MM.1S (cell line): Measurements from ENCODE around the gene FAM131C.
"Not testable (repeated sequence)": the region's sequence is repeated elsewhere in the genome, so short reads cannot be mapped to it uniquely, and the experiment has no call there.

Source experiments
- DNase-seq: peaks from one replicate; pipeline ENCODE4 v3.0.0-alpha.2; 2015
- H2AFZ ChIP-seq: fragments of 300-600 bp; sonication (generic); 2 replicates; pipeline ENCODE4 v1.6.0; 2016; ENCODE audit warnings: antibody characterized with exemption, low read length
- H3F3A ChIP-seq: fragments of 300-600 bp; sonication (generic); 2 replicates; pipeline ENCODE4 v1.6.1; 2016; ENCODE audit warnings: mild to moderate bottlenecking, antibody characterized with exemption, low read length, moderate library complexity, mixed read lengths; ENCODE audit not compliant: insufficient read depth
- H3K27ac ChIP-seq: fragments of 300-600 bp; sonication (generic); 2 replicates; pipeline ENCODE4 v1.5.1; 2016; ENCODE audit warnings: mild to moderate bottlenecking, low read length
- H3K27me3 ChIP-seq: fragments of 300-600 bp; sonication (generic); replicated peaks from 2 replicates; pipeline ENCODE4 v1.6.0; 2016; ENCODE audit warnings: low read length; ENCODE audit not compliant: insufficient read depth
- H3K36me3 ChIP-seq: fragments of 300-600 bp; sonication (generic); replicated peaks from 2 replicates; pipeline ENCODE4 v1.6.1; 2016; ENCODE audit warnings: mild to moderate bottlenecking, low read length, mixed read lengths; ENCODE audit not compliant: insufficient read depth
- H3K4me1 ChIP-seq: fragments of 300-600 bp; sonication (generic); 2 replicates; pipeline ENCODE4 v1.6.1; 2016; ENCODE audit warnings: low read length, mixed read lengths
- H3K4me2 ChIP-seq: fragments of 300-600 bp; sonication (generic); 2 replicates; pipeline ENCODE4 v1.6.0; 2016; ENCODE audit warnings: low read depth, low read length
- H3K4me3 ChIP-seq: fragments of 300-600 bp; sonication (generic); 2 replicates; pipeline ENCODE4 v1.5.1; 2016; ENCODE audit warnings: low read length, mixed read lengths
- H3K79me2 ChIP-seq: fragments of 300-600 bp; sonication (generic); 2 replicates; pipeline ENCODE4 v1.6.1; 2016; ENCODE audit warnings: mixed run types, low read length, mixed read lengths
- H3K9ac ChIP-seq: fragments of 300-600 bp; sonication (generic); 2 replicates; pipeline ENCODE4 v1.6.1; 2016; ENCODE audit warnings: low read length, mixed read lengths
- H3K9me2 ChIP-seq: fragments of 300-600 bp; sonication (generic); replicated peaks from 2 replicates; pipeline ENCODE4 v1.6.1; 2016; ENCODE audit warnings: mild to moderate bottlenecking, low read length, mixed read lengths; ENCODE audit not compliant: insufficient read depth
- H3K9me3 ChIP-seq: fragments of 300-600 bp; sonication (generic); replicated peaks from 2 replicates; pipeline ENCODE4 v1.6.1; 2016; ENCODE audit warnings: mild to moderate bottlenecking, low read length, mixed read lengths; ENCODE audit not compliant: insufficient read depth
- H4K20me1 ChIP-seq: fragments of 300-600 bp; sonication (generic); 2 replicates; pipeline ENCODE4 v1.6.1; 2016; ENCODE audit warnings: mild to moderate bottlenecking, low read length, moderate library complexity, mixed read lengths; ENCODE audit not compliant: insufficient read depth
- EZH2 ChIP-seq: fragments of 300-600 bp; sonication (generic); optimal IDR thresholded peaks from 2 replicates; pipeline ENCODE3; 2017; ENCODE audit warnings: low read depth, mild to moderate bottlenecking, antibody characterized with exemption, low read length, mixed read lengths
- EZH2phosphoT487 ChIP-seq: fragments of 300-600 bp; sonication (generic); IDR thresholded peaks from 2 replicates; pipeline ENCODE4 v1.6.1; 2018; ENCODE audit warnings: antibody characterized with exemption, low read length
- TF ChIP-seq, protein P1 (sequence below): fragments of 300-600 bp; sonication (generic); IDR thresholded peaks from 2 replicates; pipeline ENCODE4 v1.5.1; 2016; ENCODE audit warnings: antibody characterized with exemption, low read length, mixed read lengths

Gene FAM131C

DNA sequence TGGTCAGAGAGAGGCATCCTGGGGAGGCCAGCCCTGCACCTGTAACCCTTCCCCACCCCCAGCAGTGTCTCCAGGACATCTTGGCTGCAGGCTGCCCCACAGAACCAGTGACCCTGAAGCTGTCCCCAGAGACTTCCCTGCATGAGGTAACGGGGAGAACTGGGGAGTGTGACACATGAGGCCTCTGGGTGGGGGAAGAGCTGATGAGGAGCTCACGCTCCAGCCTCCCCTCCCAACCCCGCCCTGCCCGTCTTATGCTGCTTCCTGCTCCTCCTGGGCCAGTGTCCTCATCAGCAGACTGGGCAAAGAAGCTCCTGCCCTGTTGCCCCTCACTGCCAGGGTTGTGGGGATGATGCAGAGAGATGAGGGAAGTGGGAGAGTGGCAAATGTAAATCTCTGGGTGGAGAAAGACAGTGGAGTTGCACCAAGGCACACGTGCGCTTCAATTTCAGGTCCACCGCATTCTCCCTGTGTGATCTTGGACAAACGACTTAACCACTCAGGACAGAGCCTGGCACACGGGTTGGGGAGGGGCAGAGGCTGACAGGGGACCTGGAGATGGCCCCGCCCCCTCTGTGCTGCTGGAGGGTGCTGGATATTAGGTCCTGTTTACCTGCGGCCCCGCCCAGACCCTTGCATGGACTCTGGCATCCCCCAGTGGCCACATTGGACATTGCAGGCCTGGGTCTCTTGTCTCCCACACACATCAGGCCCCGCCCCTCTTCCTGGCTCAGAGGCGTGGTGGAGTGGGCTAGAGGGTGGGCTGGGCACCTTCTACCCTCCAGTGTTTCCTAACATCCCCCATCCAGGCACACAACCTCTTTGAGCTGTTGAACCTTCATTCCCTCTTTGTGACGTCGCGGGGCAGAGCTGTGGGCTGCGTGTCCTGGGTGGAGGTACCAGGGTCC lies 17.6 kb downstream of the FAM131C start:
- H3K9me3 ChIP-seq, result no peaks in the 10 kb centered on the region
- H2AFZ ChIP-seq, result 0 out of 2 replicates have a peak overlapping the region, but pooled peaks have one; percentile 49
- no peaks in the 10 kb centered on the region for H3K9me2 ChIP-seq
- H3K4me1 ChIP-seq, result peaks cover 12% of the 10 kb centered on the region; the same call in 1 of the 2 replicates
- no peak for TF ChIP-seq EZH2phosphoT487
- TF ChIP-seq, protein P1, sequence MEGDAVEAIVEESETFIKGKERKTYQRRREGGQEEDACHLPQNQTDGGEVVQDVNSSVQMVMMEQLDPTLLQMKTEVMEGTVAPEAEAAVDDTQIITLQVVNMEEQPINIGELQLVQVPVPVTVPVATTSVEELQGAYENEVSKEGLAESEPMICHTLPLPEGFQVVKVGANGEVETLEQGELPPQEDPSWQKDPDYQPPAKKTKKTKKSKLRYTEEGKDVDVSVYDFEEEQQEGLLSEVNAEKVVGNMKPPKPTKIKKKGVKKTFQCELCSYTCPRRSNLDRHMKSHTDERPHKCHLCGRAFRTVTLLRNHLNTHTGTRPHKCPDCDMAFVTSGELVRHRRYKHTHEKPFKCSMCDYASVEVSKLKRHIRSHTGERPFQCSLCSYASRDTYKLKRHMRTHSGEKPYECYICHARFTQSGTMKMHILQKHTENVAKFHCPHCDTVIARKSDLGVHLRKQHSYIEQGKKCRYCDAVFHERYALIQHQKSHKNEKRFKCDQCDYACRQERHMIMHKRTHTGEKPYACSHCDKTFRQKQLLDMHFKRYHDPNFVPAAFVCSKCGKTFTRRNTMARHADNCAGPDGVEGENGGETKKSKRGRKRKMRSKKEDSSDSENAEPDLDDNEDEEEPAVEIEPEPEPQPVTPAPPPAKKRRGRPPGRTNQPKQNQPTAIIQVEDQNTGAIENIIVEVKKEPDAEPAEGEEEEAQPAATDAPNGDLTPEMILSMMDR, result peak; percentile 87
- peaks cover 17% of the 10 kb centered on the region for H3K27me3 ChIP-seq
- H3K36me3 ChIP-seq, result no peaks in the 10 kb centered on the region
- DNase-seq, result peak; percentile 86
- H3K9ac ChIP-seq, result no peak overlapping the region
- no peak overlapping the region for H3K4me2 ChIP-seq
- H3K79me2 ChIP-seq, result no peaks in the 10 kb centered on the region
- H3F3A ChIP-seq, result no peaks in the 10 kb centered on the region
- H3K27ac ChIP-seq, result no peak overlapping the region
- H3K4me3 ChIP-seq, result no peak overlapping the region
- no peaks in the 10 kb centered on the region for H4K20me1 ChIP-seq

DNA sequence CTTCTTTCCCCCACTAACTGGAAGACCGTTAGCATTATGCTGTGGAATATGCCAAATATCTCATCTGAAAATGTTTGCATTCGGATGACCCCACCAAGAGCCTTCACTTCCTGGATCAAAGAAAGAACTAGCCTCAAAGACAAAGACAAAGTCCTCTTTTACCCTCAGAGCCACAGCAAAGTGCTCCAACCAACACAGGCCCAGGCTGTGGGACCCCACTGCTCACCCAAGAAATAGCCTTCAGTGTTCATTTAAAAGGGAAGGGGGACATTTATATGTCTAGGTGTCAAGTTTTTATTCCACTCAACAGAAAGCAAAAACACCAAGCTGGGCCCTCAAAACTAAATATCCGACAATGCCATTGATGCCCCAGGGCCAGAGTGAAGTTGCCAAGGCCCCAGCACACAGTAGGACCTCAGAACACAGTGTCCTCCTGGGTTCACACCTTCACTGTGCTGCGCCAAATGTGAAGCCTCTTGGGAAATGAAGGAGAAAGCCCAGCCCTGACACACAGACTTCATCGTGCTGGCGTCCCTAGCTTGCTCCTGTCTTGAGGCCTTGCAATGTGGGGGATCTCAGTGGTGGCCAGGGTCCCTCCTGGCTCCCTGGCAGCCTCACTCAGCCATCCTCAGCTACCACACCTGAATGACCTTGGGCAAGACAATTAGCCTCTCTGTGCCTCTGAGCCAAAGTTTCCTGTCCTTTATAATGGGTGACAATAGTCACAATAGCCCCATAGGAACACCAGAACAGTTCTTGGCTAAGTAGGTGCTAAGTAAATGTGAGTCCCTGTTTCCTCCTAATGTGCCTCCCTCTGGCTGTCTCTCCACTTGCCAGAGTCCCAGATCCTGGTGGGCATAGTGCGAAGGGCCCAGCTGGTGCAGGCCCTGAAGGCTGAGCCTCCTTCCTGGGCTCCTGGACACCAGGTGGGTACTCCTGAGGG lies 18.6 kb downstream of the FAM131C start:
- Histone ChIP-seq H3K4me2 (no peak overlapping the region), H3K79me2 (no peaks in the 10 kb centered on the region), H3K4me1 (peaks cover 12% of the 10 kb centered on the region; the same call in 1 of the 2 replicates), H4K20me1 (no peaks in the 10 kb centered on the region), H3K36me3 (no peaks in the 10 kb centered on the region), H3K27me3 (peaks cover 18% of the 10 kb centered on the region), H3K4me3 (no peak overlapping the region), H3K27ac (no peak overlapping the region), H3F3A (no peaks in the 10 kb centered on the region), H3K9ac (no peak overlapping the region), H3K9me2 (no peaks in the 10 kb centered on the region), H2AFZ (no peak overlapping the region), H3K9me3 (no peaks in the 10 kb centered on the region)
- no peak for DNase-seq
- TF ChIP-seq, protein P1, result no peak
- TF ChIP-seq EZH2phosphoT487 (no peak), EZH2 (no peak)

DNA sequence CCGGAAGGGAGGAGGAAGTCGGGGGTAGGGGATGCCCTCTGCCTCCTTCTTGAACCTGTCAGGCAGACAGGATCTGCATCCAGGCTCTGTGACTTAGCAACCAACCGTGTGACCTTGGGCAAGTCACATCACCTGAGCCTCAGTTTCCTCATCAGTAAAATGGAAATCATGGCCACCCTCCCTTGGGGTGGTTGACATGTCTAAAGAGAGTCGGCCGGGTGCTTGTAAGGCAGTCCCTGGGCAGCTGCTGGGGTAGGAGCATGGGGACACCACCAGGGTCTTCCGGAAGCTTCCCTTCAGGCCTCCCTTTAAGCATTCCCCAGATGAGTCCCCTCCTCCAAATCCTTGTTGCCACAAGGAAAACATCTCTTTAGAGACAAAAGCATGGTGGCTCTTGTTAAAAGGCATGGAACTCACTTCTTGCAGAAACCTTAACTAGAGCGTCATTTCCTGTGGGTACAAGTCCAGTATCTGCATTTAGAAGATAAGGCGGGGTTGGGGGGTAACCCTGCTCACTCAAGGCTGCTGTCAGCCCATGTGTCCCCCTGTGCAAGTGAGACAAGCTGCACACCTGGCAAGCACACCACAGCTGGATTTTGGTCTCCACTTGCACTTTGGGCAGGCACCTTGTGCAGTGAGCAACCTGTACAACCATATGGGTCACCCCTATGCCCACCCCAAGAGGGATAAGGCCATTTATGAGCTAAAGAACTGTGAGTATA lies 19.5 kb downstream of the FAM131C start:
- Histone ChIP-seq H3K36me3 (no peaks in the 10 kb centered on the region), H4K20me1 (no peaks in the 10 kb centered on the region), H3K79me2 (no peaks in the 10 kb centered on the region), H2AFZ (no peak overlapping the region), H3K9me2 (no peaks in the 10 kb centered on the region), H3K4me1 (peaks cover 12% of the 10 kb centered on the region; the same call in 1 of the 2 replicates), H3K4me2 (no peak overlapping the region), H3K9ac (no peak overlapping the region), H3K9me3 (no peaks in the 10 kb centered on the region), H3K4me3 (no peak overlapping the region), H3K27me3 (peaks cover 26% of the 10 kb centered on the region), H3K27ac (no peak overlapping the region), H3F3A (no peaks in the 10 kb centered on the region)
- TF ChIP-seq EZH2 (no peak), EZH2phosphoT487 (no peak)
- TF ChIP-seq, protein P1, result no peak
- peak; percentile 14 for DNase-seq

DNA sequence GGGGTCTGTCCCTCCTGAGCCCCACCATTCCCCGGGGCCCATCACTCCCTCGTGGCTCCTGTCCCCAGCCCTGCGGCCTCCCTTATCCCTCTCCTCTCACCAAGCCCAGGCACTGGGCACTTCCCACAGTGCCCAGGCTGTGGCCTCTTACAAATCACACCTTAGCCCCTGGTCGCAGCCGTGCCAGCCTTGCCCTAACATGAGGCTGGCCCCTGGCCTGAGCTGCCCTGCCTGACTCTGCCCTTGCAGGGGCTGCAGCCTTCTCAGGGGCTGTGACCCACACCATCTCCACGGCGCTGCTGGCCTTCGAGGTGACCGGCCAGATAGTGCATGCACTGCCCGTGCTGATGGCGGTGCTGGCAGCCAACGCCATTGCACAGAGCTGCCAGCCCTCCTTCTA lies 21.5 kb downstream of the FAM131C start:
- H4K20me1 ChIP-seq, H3K9ac ChIP-seq: not testable (repeated sequence)

More for the DNA sequence above, 21.5 kb downstream of the FAM131C start:
- not testable (repeated sequence) for H3K79me2 ChIP-seq, H3K9me3 ChIP-seq, H3K36me3 ChIP-seq, H3K27ac ChIP-seq, H3K4me3 ChIP-seq, DNase-seq, H2AFZ ChIP-seq, H3F3A ChIP-seq, H3K9me2 ChIP-seq, H3K4me2 ChIP-seq
- peaks cover 12% of the 10 kb centered on the region; the same call in 1 of the 2 replicates for H3K4me1 ChIP-seq
- H3K27me3 ChIP-seq, result peaks cover 43% of the 10 kb centered on the region
